ENCODE results near the gene LIME1.

LIME1 gene, protein sequence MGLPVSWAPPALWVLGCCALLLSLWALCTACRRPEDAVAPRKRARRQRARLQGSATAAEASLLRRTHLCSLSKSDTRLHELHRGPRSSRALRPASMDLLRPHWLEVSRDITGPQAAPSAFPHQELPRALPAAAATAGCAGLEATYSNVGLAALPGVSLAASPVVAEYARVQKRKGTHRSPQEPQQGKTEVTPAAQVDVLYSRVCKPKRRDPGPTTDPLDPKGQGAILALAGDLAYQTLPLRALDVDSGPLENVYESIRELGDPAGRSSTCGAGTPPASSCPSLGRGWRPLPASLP

GRCh38 chr20:63735859-63736718, at the start of gene LIME1:
TSS of gene LIME1 (plus strand) at chr20:63736664. CDS start at chr20:63737550, 886 bp downstream.
- DNase-seq (ENCODE audit: low read depth in 2 of 2), result no peak

GRCh38 chr20:63687419-63688178, 48.9 kb upstream of the LIME1 start:
- no peak for DNase-seq (ENCODE audit: low read depth in 2 of 2)

DNA sequence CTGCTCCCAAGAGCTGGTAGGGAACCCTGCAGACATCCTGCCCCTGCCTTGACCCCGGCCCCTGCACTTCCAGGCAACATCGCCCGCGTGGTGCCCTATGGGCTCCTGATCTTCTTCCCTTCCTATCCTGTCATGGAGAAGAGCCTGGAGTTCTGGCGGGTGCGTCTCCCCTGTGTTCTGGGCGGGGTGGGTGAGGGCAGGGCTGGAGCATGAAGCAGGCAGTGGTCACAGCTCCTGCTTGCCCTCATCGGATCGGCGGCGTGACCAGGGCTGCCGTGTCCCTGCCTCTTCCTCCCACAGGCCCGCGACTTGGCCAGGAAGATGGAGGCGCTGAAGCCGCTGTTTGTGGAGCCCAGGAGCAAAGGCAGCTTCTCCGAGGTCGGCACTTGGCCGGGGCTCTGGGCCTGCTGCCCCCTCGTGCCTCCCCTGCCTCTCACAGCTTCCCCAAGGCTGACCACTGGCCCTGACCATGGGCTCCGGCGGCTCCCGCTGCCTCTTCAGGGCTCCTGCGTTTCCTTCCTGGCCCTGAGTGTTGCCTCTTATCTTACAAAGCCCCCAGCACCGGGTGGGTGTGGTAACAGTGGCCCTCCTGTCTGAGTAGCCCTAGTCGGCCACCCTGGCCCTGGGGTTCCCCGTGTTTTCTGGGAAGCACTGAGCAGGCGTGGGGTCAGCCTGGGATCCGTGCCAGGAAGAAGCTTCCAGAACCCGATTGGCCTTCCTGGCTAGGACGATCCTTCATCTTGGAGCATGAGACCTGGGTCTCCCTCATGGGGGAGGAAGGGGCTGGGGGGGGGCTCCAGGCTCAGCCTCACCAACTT, 48.0 kb upstream of the LIME1 start:
- no peak for DNase-seq (ENCODE audit: low read depth in 2 of 2)

DNA sequence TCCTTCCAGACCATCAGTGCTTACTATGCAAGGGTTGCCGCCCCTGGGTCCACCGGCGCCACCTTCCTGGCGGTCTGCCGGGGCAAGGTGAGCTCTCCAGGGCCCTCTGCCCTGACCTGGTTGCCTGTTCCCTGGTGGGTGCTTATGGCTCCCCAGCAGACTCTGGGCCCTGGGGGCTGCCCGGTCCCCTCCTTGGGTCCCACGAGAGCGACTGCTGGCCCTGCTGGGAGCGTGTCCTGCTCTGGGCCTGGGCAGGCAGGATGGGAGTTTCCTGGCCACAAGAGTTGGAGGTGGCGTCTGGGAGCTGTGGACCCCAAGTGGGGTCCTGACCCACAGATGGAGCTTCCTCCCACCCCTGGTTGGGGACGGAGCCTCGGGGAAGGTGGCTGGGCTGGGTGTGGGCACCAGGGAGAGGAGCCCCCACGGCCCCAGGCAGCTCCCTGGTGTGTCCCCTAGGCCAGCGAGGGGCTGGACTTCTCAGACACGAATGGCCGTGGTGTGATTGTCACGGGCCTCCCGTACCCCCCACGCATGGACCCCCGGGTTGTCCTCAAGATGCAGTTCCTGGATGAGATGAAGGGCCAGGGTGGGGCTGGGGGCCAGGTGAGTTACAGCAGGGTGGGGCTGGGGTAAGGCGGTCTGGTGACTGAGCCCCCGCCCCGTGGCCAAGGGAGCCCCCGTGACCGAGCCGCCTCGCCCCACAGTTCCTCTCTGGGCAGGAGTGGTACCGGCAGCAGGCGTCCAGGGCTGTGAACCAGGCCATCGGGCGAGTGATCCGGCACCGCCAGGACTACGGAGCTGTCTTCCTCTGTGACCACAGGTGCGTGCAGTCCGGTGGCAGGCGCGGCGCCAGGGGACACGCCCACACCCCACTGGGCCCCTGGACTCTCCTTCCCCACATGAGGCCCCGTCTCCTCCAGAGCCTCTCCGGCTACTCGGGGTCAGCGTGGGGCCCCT, 47.1 kb upstream of the LIME1 start:
- no peak for DNase-seq (ENCODE audit: low read depth in 2 of 2)

DNA sequence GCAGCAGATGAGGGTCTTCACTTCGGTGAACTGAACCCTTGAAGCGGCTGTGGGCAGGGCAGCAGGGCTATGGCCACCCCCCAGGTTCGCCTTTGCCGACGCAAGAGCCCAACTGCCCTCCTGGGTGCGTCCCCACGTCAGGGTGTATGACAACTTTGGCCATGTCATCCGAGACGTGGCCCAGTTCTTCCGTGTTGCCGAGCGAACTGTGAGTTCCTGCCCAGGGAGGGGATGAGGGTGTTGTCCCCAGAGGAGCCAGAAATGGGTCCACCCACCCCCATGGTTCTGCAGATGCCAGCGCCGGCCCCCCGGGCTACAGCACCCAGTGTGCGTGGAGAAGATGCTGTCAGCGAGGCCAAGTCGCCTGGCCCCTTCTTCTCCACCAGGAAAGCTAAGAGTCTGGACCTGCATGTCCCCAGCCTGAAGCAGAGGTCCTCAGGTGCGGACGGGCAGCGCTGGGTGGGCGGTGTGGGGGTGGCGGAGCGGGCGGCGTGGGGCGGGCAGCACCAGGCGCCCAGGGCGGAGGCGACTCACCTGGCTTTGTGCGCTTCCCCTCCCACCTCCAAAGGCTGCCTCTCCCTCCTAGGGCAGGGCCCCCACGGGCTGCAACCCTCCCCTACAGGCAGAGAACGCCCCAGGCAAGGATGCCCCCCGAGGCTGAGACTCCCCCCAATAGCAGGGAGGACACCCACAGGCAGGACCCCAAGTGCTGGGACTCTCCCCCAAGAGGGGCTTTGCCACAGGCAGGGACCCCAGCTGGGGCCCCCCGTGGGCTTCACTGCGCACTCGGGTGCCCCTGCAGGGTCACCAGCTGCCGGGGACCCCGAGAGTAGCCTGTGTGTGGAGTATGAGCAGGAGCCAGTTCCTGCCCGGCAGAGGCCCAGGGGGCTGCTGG, 46.2 kb upstream of the LIME1 start:
- no peak for DNase-seq (ENCODE audit: low read depth in 2 of 2)

- DNase-seq (ENCODE audit: low read depth in 2 of 2), result no peak
Measured at GRCh38 chr20:63690898-63691710, 45.4 kb upstream of the LIME1 start.

- no peak for DNase-seq (ENCODE audit: low read depth in 2 of 2)
Measured at GRCh38 chr20:63691711-63692435, 44.6 kb upstream of the LIME1 start.

DNA sequence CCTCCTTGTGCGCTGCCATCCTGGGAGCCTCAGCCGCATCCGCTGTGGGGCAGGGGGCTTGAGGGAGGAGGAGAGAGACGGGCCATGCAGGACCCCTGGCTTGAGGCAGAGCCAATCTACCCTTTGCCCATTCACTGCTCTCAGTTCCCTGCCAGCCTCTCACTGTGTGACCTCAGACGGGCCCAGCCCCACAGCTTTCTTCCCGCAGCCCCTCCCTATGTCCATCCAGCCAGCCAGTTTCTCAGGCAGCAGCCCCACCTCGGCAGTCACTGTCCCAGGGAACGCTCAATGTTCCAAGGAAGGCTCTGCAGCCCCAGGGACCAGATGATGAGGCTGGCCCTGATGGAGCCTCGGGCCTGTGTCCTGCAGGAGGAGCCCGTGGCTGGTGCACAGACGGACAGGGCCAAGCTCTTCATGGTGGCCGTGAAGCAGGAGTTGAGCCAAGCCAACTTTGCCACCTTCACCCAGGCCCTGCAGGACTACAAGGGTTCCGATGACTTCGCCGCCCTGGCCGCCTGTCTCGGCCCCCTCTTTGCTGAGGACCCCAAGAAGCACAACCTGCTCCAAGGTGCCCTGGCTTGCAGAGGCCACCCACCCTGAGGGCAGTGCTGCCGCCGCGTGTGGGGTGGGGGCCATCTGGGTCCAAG, 43.9 kb upstream of the LIME1 start:
- no peak for DNase-seq (ENCODE audit: low read depth in 2 of 2)

GRCh38 chr20:63693083-63693732, 43.3 kb upstream of the LIME1 start:
- DNase-seq (ENCODE audit: low read depth in 2 of 2), result no peak

- DNase-seq (ENCODE audit: low read depth in 2 of 2), result no peak
Measured at GRCh38 chr20:63693733-63694583, 42.5 kb upstream of the LIME1 start.

- DNase-seq (ENCODE audit: low read depth in 2 of 2), result no peak
Measured at GRCh38 chr20:63694584-63695423, 41.7 kb upstream of the LIME1 start.

GRCh38 chr20:63695424-63696305, 40.8 kb upstream of the LIME1 start:
- DNase-seq (ENCODE audit: low read depth in 2 of 2), result no peak

- DNase-seq (ENCODE audit: low read depth in 2 of 2), result no peak
Measured at GRCh38 chr20:63696306-63696627, 40.2 kb upstream of the LIME1 start.

All from fibroblast of skin of left quadriceps (primary cell).